ENCODE results near the gene RASIP1.

GRCh38 chr19:48681127-48681470 lies 59.3 kb downstream of the RASIP1 start:
- no peak for TF ChIP-seq POLR2A (IDR thresholded peaks at IDR 0.05; ENCODE audit: low read length)
- TF ChIP-seq GATA1 (IDR thresholded peaks at IDR 0.05; ENCODE audit: low read depth, low read length), result no peak

Data from erythroblast (primary cell).